ENCODE results near the gene AIMP2. TPM values are rescaled to one million over a fixed set of nuclear protein-coding genes. Genes with fewer than 3 reads are reported as not detected.
"Not testable (repeated sequence)": the region's sequence is repeated elsewhere in the genome, so short reads cannot be mapped to it uniquely, and the experiment has no call there.

AIMP2 gene
- total RNA-seq, 3 donors from 2014 or later, result 94.7 to 116 (median 99.7) TPM

DNA sequence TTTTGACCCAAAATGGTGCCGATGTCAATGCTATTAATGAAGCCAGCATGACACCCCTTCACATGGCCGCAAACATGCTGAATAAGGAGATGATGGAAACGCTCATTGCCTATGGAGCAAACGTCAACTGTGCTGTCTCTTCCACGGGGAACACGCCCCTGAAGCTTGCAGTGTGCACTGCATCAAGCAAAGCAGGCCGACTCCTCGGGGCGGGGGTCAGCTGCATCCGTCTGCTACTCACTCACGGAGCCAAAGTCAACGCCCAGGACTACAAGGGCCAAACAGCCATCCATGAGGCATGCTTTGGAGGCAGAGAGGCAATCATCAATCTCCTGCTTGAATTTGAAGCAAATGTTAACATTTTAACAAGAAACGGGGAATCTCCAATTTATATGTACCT is 26.6 kb downstream of the AIMP2 start:
- H3K9me3 Mint-ChIP-seq, result no peaks in the 10 kb centered on the region
- no peak for ATAC-seq
- peaks cover 29% of the 10 kb centered on the region for H3K36me3 Mint-ChIP-seq (ENCODE audit: insufficient read depth)
- H3K27me3 Mint-ChIP-seq (ENCODE audit: low read depth), result no peaks in the 10 kb centered on the region
- no peak for DNase-seq
- H3K4me1 Mint-ChIP-seq (ENCODE audit: low read depth), result peaks cover 12% of the 10 kb centered on the region
- no peak overlapping the region for H3K4me3 Mint-ChIP-seq

DNA sequence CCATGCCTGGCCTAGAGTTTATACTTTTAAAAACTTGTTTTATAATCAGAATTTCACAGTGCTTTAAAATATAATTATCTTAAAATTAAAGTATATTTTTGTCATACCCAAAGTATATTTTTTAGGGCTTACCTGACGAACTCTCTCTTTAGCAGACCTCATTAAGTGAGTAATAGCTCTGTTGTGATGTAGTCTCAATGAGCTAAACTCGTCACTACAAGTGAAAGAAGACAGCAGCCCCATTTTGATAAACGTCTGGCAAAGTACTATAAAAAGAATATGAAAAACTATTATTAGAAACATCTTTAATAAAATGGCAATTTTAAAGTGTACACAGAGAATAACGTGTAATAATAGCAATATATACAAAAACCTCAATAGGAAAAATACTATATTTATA is 40.7 kb downstream of the AIMP2 start:
- no peak for ATAC-seq
- H3K4me3 Mint-ChIP-seq, result no peak overlapping the region
- H3K36me3 Mint-ChIP-seq (ENCODE audit: insufficient read depth), result peaks cover 13% of the 10 kb centered on the region
- no peaks in the 10 kb centered on the region for H3K27me3 Mint-ChIP-seq (ENCODE audit: low read depth)
- no peak for DNase-seq
- no peaks in the 10 kb centered on the region for H3K9me3 Mint-ChIP-seq
- peaks cover 2% of the 10 kb centered on the region for H3K4me1 Mint-ChIP-seq (ENCODE audit: low read depth)

DNA sequence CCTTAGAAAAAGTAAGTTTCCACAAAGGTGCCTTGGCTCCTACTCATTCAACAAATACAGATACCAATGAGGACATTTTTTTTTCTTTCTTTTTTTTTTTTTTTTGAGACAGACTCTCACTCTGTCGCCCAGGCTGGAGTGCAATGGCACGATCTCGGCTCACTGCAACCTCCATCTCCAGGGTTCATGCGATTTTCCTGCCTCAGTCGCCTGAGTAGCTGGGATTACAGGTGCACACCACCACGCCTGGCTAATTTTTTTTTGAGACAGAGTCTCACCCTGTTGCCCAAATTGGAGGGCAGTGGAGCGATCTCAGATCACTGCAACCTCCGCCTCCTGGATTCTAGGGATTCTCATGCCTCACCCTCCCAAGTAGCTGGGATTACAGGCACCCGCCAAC is 42.1 kb downstream of the AIMP2 start:
- not testable (repeated sequence) for H3K4me1 Mint-ChIP-seq (ENCODE audit: low read depth); ATAC-seq; H3K9me3 Mint-ChIP-seq; DNase-seq; H3K27me3 Mint-ChIP-seq (ENCODE audit: low read depth); H3K4me3 Mint-ChIP-seq
- H3K36me3 Mint-ChIP-seq (ENCODE audit: insufficient read depth), result peaks cover 14% of the 10 kb centered on the region

DNA sequence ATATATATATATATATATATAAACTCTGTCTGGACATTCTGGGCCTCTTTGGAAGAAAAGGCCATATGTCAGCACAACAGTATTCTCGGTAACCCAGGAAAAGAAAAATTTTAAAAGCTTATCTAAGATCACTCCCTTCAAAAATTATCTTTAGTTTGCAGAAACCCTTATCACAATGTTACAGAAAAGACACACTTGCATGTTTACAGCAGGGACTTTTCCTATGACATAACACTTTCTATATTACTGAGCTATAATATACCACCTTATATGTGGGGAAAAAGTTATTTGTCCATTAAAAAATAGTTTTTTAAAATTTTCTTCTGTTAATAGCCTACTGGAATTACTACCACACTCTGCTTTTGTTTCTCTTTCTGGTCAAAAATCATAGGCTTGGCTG is 47.5 kb downstream of the AIMP2 start:
- ATAC-seq (no peak), DNase-seq (no peak)
- Mint-ChIP-seq H3K9me3 (no peaks in the 10 kb centered on the region), H3K4me1 (ENCODE audit: low read depth) (peaks cover 25% of the 10 kb centered on the region), H3K36me3 (ENCODE audit: insufficient read depth) (peaks cover 4% of the 10 kb centered on the region), H3K27me3 (ENCODE audit: low read depth) (no peaks in the 10 kb centered on the region), H3K4me3 (no peak overlapping the region)

DNA sequence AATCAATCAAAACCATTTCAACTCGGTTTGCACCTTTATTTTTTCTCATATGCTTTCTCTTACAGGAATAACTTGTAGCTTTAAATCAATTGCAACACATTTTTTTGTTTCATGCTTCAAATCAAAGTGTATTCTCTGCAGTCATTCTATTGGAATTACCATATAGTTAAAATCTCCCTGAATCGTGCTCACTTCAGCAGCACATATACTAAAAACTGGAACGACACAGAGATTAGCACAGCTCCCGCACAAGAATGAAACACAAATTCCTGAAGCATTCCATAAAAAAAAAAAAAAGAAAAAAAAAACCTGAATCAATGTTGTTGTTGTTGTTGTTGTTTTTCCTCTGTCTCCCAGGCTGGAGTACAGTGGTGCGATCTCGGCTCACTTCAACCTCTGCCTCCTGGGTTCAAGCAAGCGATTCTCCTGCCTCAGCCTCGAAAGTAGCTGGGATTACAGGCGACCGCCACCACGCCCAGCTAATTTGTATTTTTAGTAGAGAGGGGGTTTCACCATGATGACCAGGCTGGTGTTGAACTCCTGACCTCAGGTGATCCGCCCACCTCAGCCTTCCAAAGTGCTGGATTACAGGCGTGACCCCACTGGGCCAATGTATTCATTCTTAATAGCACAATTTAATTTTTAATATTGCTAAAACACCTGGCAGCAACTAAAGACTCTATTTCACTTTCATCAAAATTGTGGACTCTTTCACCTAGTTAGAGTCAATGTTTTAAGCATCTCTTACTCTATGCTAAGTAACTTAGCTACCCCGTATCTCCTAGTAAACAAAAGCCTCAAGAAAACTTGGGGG is 48.5 kb downstream of the AIMP2 start:
- no peaks in the 10 kb centered on the region for H3K9me3 Mint-ChIP-seq
- H3K27me3 Mint-ChIP-seq (ENCODE audit: low read depth), result no peaks in the 10 kb centered on the region
- ATAC-seq (no peak), DNase-seq (no peak)
- peaks cover 25% of the 10 kb centered on the region for H3K4me1 Mint-ChIP-seq (ENCODE audit: low read depth)
- peak overlapping the region; percentile 98 for H3K4me3 Mint-ChIP-seq
- H3K36me3 Mint-ChIP-seq (ENCODE audit: insufficient read depth), result peaks cover 4% of the 10 kb centered on the region

DNA sequence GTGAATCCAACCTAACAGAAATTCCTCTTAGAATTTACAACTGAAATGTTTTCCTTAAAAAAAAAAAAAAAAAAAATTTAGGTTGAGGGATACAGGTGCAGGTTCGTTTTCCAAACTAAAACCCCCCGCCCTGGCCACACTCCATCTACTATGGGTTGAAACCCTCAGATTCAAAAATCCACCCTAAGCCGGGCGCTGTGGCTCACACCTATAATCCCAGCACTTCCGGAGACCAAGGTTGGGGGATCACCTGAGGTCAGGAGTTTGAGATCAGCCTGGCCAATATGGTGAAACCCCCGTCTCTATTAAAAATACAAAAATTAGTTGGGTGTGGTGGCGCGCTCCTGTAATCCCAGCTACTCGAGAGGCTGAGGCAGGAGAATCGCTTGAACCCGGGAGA is 50.9 kb downstream of the AIMP2 start:
- peaks cover 22% of the 10 kb centered on the region for H3K4me1 Mint-ChIP-seq (ENCODE audit: low read depth)
- not testable (repeated sequence) for H3K36me3 Mint-ChIP-seq (ENCODE audit: insufficient read depth); ATAC-seq; H3K27me3 Mint-ChIP-seq (ENCODE audit: low read depth); DNase-seq; H3K9me3 Mint-ChIP-seq
- H3K4me3 Mint-ChIP-seq, result peak overlapping the region; percentile 98

DNA sequence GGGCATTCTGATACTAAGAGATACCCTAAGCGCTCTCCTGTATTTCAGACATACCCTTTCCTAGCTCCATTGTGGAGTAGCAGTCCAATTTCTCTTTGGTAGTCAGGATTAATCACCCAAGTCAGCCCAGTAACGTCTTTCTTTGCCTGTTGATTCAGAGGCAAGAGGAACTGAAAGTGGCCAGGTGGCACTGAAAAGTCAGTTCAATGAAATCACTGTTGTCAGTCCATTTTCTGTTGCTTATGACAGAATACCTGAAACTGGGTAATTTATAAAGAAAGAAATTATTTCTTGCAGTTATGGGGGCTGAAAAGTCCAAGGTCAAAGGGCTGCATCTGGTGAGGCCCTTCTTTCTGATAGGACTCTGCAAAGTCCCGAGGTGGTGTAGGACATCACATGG is 62.3 kb downstream of the AIMP2 start:
- H3K9me3 Mint-ChIP-seq, result no peaks in the 10 kb centered on the region
- H3K4me3 Mint-ChIP-seq, result no peak overlapping the region
- no peak for DNase-seq
- no peaks in the 10 kb centered on the region for H3K27me3 Mint-ChIP-seq (ENCODE audit: low read depth)
- ATAC-seq, result no peak
- H3K36me3 Mint-ChIP-seq (ENCODE audit: insufficient read depth), result no peaks in the 10 kb centered on the region
- no peaks in the 10 kb centered on the region for H3K4me1 Mint-ChIP-seq (ENCODE audit: low read depth)

Other genes with a start within 250 kb of the AIMP2 start
- gene RNF216, start 227.6 kb upstream of the AIMP2 start, total RNA-seq, result 10 to 100 TPM; 41.4 to 44.2 (median 43.7) TPM
- under 1 TPM in 1 of 3 donors, not detected in 2; 0.34 TPM for gene OCM, start 128.5 kb upstream of the AIMP2 start, total RNA-seq
- gene CCZ1, start 110.5 kb upstream of the AIMP2 start, total RNA-seq, result 100 to 1,000 TPM in 2 of 3 donors, 10 to 100 TPM in 1; 76.3 to 111 (median 109) TPM
- under 1 TPM; 0.13 to 0.68 (median 0.18) TPM for gene RSPH10B, start 38.6 kb upstream of the AIMP2 start, total RNA-seq
- gene PMS2, start 223 bp upstream of the AIMP2 start, total RNA-seq, result 10 to 100 TPM; 21.3 to 22.9 (median 22.5) TPM
- gene ANKRD61, start 22.1 kb downstream of the AIMP2 start, total RNA-seq, result under 1 TPM; 0.16 to 0.35 (median 0.32) TPM
- 10 to 100 TPM; 77.9 to 86.7 (median 81.1) TPM for gene EIF2AK1, start 49.9 kb downstream of the AIMP2 start, total RNA-seq
- 10 to 100 TPM; 15.1 to 16.6 (median 15.5) TPM for gene USP42, start 95.7 kb downstream of the AIMP2 start, total RNA-seq